Measurements from ENCODE around the gene SEC14L5. TPM values are rescaled to one million over a fixed set of nuclear protein-coding genes. Genes with fewer than 3 reads are reported as not detected.

SEC14L5 gene
- total and polyA plus RNA-seq, 2 donors (not counting 3 experiments of a cell fraction or from before 2014, with no cell fraction given) = not detected

DNA sequence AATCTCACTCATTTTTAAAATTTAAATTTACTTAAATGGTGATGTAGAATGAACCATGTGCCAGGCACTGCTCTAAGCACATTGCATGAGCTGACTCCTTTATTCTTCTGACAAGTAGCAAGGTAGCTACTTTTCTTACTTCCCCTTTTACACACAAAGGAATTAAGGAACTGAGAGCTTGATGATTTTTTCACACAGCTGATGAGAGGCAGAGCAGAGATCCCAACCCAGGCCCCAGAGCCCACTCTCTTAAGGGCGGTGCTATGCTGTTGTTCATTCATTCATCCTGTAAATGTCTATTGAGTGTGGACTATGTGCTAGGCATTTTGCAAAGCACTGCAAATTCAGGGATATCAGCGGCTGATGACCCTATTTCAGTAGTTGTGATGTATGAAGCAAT, 17.9 kb downstream of the SEC14L5 start:
- H3K27me3 ChIP-seq (ENCODE audit: control insufficient read depth in 2 of 2, insufficient read depth in 2 of 2, low read length in 2 of 2) = peaks cover 0 to 3% of the 10 kb centered on the region in 2 experiments
- POLR2A ChIA-PET = no interaction called here
- no peak overlapping the region for H3K4me2 ChIP-seq (ENCODE audit: insufficient read depth, low read length)
- TF ChIP-seq POLR2AphosphoS5 (IDR thresholded peaks at IDR 0.05; ENCODE audit: insufficient read depth, low read depth, low read length) = no peak
- TF ChIP-seq GATA2 (IDR thresholded peaks at IDR 0.05; ENCODE audit: insufficient read depth, insufficient read length, low read depth, low read length) = no peak
- no peak for TF ChIP-seq JUN (IDR thresholded peaks at IDR 0.05; ENCODE audit: borderline replicate concordance, insufficient read depth, insufficient read length, low read depth)
- no peak for TF ChIP-seq MYC (IDR thresholded peaks at IDR 0.05; ENCODE audit: low read depth, low read length)
- no peak for TF ChIP-seq MAX (IDR thresholded peaks at IDR 0.05; ENCODE audit: insufficient read depth, insufficient read length)
- no peak for TF ChIP-seq POLR2A (IDR thresholded peaks at IDR 0.05; ENCODE audit: low read depth, low read length)
- no peak for TF ChIP-seq CTCF (IDR thresholded peaks at IDR 0.05; ENCODE audit: extremely low read depth in 1 of 2, insufficient read depth in 1 of 2, low read depth in 1 of 2, low read length in 2 of 2)
- no peak for TF ChIP-seq EZH2 (IDR thresholded peaks at IDR 0.05; ENCODE audit: borderline replicate concordance, low read depth, low read length, severe bottlenecking)
- no peak for TF ChIP-seq FOS (IDR thresholded peaks at IDR 0.05; ENCODE audit: borderline replicate concordance, insufficient read depth, low read length)
- no peak for FAIRE-seq
- H3K4me3 ChIP-seq (replicated peaks in 1 of 3; ENCODE audit: insufficient read depth in 1 of 3, low read depth in 1 of 3, low read length in 3 of 3) = no peak overlapping the region
- intact Hi-C loops (cut with micrococcal nuclease) (no loop called here), dilution Hi-C loops (cut with MboI; ENCODE audit: extremely low pct_ligation_motif_present, low sequenced_read_pairs) (no loop called here)
- CTCF ChIA-PET = no interaction called here
- H3K27ac ChIP-seq (ENCODE audit: insufficient read depth, low read depth, low read length) = no peak overlapping the region
- no peaks in the 10 kb centered on the region for H3K4me1 ChIP-seq (ENCODE audit: control insufficient read depth, extremely low read depth, insufficient read depth, low read length)
- no peaks in the 10 kb centered on the region for H4K20me1 ChIP-seq (replicated peaks; ENCODE audit: control insufficient read depth, extremely low read depth, insufficient read depth, low read length)
- no peaks in the 10 kb centered on the region for H3K9me1 ChIP-seq (replicated peaks; ENCODE audit: control insufficient read depth, extremely low read depth, insufficient read depth, low read length)
- no peaks in the 10 kb centered on the region for H3K9me3 ChIP-seq (replicated peaks; ENCODE audit: control insufficient read depth, insufficient read depth, low read length)
- no TSS peak for BruUV-seq (replicated peaks)
- H3K79me2 ChIP-seq (ENCODE audit: control insufficient read depth, insufficient read depth, low read length) = no peaks in the 10 kb centered on the region
- no peak overlapping the region for H2AFZ ChIP-seq (ENCODE audit: low read depth, low read length)
- no peaks in the 10 kb centered on the region for H3K36me3 ChIP-seq (ENCODE audit: control insufficient read depth in 2 of 2, extremely low read depth in 1 of 2, insufficient read depth in 2 of 2, low read length in 2 of 2)
- no peak overlapping the region for H3K9ac ChIP-seq (replicated peaks; ENCODE audit: extremely low read depth, insufficient read depth, low read length)
- DNase-seq (ENCODE audit: low read depth, low spot score) = no peak

Data from endothelial cell of umbilical vein (primary cell).